SK-N-SH (cell line): ENCODE data around the gene PRKACB. TPM values are rescaled to one million over a fixed set of nuclear protein-coding genes. Genes with fewer than 3 reads are reported as not detected.

ENCODE experiments used
- CTCF ChIA-PET: fragments of 300-600, 350-600 bp; formaldehyde crosslinking; extraction: SDS; loops from one replicate; lab custom pipeline; 2021; lab: Yijun Ruan, JAX
- POLR2A ChIA-PET: fragments of 350-600 bp; sonication (Branson Sonifier 250); formaldehyde crosslinking; extraction: SDS; loops from one replicate; lab custom pipeline; 2020; ENCODE audit warnings: antibody characterized with exemption, inconsistent platforms; lab: Yijun Ruan, JAX
- DNase-seq: peaks from one replicate; pipeline ENCODE4 v3.0.0; 2012
- H2AFZ ChIP-seq: fragments of 200-600 bp; sonication (generic); 2 replicates; pipeline ENCODE4 v1.8.1; 2016; ENCODE audit warnings: antibody characterized with exemption, mild to moderate bottlenecking, low read depth
- H3F3A ChIP-seq: fragments of 200-600 bp; sonication (generic); replicated peaks from 2 replicates; pipeline ENCODE3; 2016; ENCODE audit warnings: antibody characterized with exemption, mild to moderate bottlenecking; ENCODE audit not compliant: insufficient read depth
- H3K27ac ChIP-seq, 2 experiments: fragments of 200-500 bp in 1 of 2; fragments of 200-600 bp in 1 of 2; sonication (Bioruptor generic) in 1 of 2; sonication (generic), shearing (Covaris generic) in 1 of 2; 2 replicates each; pipeline versions ENCODE4 v1.5.1 to v1.6.1; 2014 to 2016; ENCODE audit warnings: low read depth in 2 of 2, inconsistent platforms in 1 of 2, low read length in 1 of 2, mild to moderate bottlenecking in 1 of 2, mixed read lengths in 1 of 2
- H3K27me3 ChIP-seq: fragments of 200-600 bp; sonication (generic), shearing (Covaris generic); 2 replicates; pipeline ENCODE4 v1.6.1; 2016; ENCODE audit warnings: mixed run types; ENCODE audit not compliant: insufficient read depth
- H3K36me3 ChIP-seq, 2 experiments: fragments of 200-500 bp in 1 of 2; fragments of 200-600 bp in 1 of 2; sonication (Bioruptor generic) in 1 of 2; sonication (generic) in 1 of 2; replicated peaks in 1 of 2; 2 replicates each; pipeline versions ENCODE3 to v1.5.1; 2014 to 2016; ENCODE audit warnings: low read length in 1 of 2, mild to moderate bottlenecking in 1 of 2; ENCODE audit not compliant: insufficient read depth in 2 of 2, control insufficient read depth in 1 of 2
- H3K4me1 ChIP-seq, 2 experiments: fragments of 200-500 bp in 1 of 2; fragments of 200-600 bp in 1 of 2; sonication (Bioruptor generic) in 1 of 2; sonication (generic), shearing (Covaris generic) in 1 of 2; 2 replicates each; pipeline versions ENCODE4 v1.5.1 to v1.6.1; 2014 to 2016; ENCODE audit warnings: low read depth in 1 of 2, low read length in 1 of 2, mixed run types in 1 of 2; ENCODE audit not compliant: insufficient read depth in 2 of 2, control insufficient read depth in 1 of 2
- H3K4me2 ChIP-seq: fragments of 200-600 bp; sonication (generic), shearing (Covaris generic); 2 replicates; pipeline ENCODE4 v1.6.1; 2017; ENCODE audit warnings: mixed run types
- H3K4me3 ChIP-seq, 2 experiments: fragments of 200-500 bp in 1 of 2; fragments of 200-600 bp in 1 of 2; sonication (Bioruptor generic) in 1 of 2; sonication (generic), shearing (Covaris generic) in 1 of 2; 2 replicates each; pipeline versions ENCODE4 v1.5.1 to v1.8.1; 2014 to 2016; ENCODE audit warnings: low read depth in 2 of 2, inconsistent platforms in 1 of 2, low read length in 1 of 2, mild to moderate bottlenecking in 1 of 2, mixed read lengths in 1 of 2, moderate library complexity in 1 of 2
- H3K79me2 ChIP-seq: fragments of 200-600 bp; sonication (generic); 2 replicates; pipeline ENCODE4 v1.8.1; 2017; ENCODE audit warnings: mild to moderate bottlenecking; ENCODE audit not compliant: insufficient read depth
- H3K9ac ChIP-seq: fragments of 200-600 bp; sonication (generic); 2 replicates; pipeline ENCODE4 v1.6.1; 2017; ENCODE audit warnings: mixed run types
- H3K9me2 ChIP-seq: fragments of 200-600 bp; sonication (generic); 2 replicates; pipeline ENCODE4 v1.6.1; 2017; ENCODE audit warnings: mixed run types
- H3K9me3 ChIP-seq: fragments of 200-600 bp; sonication (generic); 2 replicates; pipeline ENCODE4 v1.6.1; 2017; ENCODE audit warnings: mixed run types, mild to moderate bottlenecking, moderate library complexity
- H4K20me1 ChIP-seq: fragments of 200-600 bp; sonication (generic); 2 replicates; pipeline ENCODE4 v1.6.1; 2017; ENCODE audit warnings: mild to moderate bottlenecking, mixed run types; ENCODE audit not compliant: insufficient read depth
- GABPA ChIP-seq: IDR thresholded peaks from 2 replicates; pipeline ENCODE4 v1.4.0; 2012; ENCODE audit warnings: low read depth, mild to moderate bottlenecking
- MEF2A ChIP-seq: IDR thresholded peaks from 2 replicates; pipeline ENCODE4 v1.4.0; 2012; ENCODE audit warnings: low read depth, borderline replicate concordance
- MXI1 ChIP-seq: IDR thresholded peaks from 2 replicates; pipeline ENCODE4 v1.6.1; 2012; ENCODE audit warnings: mild to moderate bottlenecking, low read depth, low read length, improper control_type of control experiment
- NRF1 ChIP-seq: IDR thresholded peaks from 2 replicates; pipeline ENCODE4 v1.6.1; 2012; ENCODE audit warnings: low read depth, mild to moderate bottlenecking, low read length
- RAD21 ChIP-seq: IDR thresholded peaks from 2 replicates; pipeline ENCODE4 v1.6.1; 2012; ENCODE audit warnings: mild to moderate bottlenecking, low read length
- SIN3A ChIP-seq: IDR thresholded peaks from 2 replicates; pipeline ENCODE4 v1.6.1; 2012; ENCODE audit warnings: low read depth, mild to moderate bottlenecking, low read length, moderate library complexity, borderline replicate concordance
- SMC3 ChIP-seq: IDR thresholded peaks from 2 replicates; pipeline ENCODE4 v1.6.1; 2012; ENCODE audit warnings: low read depth, low read length, improper control_type of control experiment
- TAF1 ChIP-seq: IDR thresholded peaks from 2 replicates; pipeline ENCODE4 v1.6.1; 2012; ENCODE audit warnings: low read depth, mild to moderate bottlenecking, low read length, moderate library complexity, borderline replicate concordance
- TEAD4 ChIP-seq: IDR thresholded peaks from 2 replicates; pipeline ENCODE4 v1.4.0; 2012; ENCODE audit warnings: mild to moderate bottlenecking, borderline replicate concordance; ENCODE audit not compliant: insufficient read depth
- USF2 ChIP-seq: fragments of 150-350 bp; IDR thresholded peaks from 2 replicates; pipeline ENCODE4 v1.6.1; 2017; ENCODE audit warnings: antibody characterized with exemption, low read length, low read depth, borderline replicate concordance
- YY1 ChIP-seq: IDR thresholded peaks from 2 replicates; pipeline ENCODE4 v1.4.0; 2012; ENCODE audit warnings: low read depth, mild to moderate bottlenecking
- WGBS: methylation state at CpG from one replicate; pipeline ENCODE4 v1.1.6; 2017; ENCODE audit warnings: low lambda C conversion rate; 5-methylcytosine and 5-hydroxymethylcytosine counted together
- polyA plus RNA-seq, 3 experiments: library from polyadenylated mRNA; depleted of rRNA; stranded (reverse); fragments of >200 nt; gene quantifications; 2 replicates each; pipeline ENCODE4 v1.2.3, GENCODE V29; 2012
- TF ChIP-seq, protein P1 (sequence below): fragments of 200-600 bp; sonication (generic); IDR thresholded peaks from 2 replicates; pipeline ENCODE4 v1.6.1; 2017; ENCODE audit warnings: antibody characterized with exemption, mild to moderate bottlenecking, moderate library complexity
- TF ChIP-seq, protein P2 (sequence below): IDR thresholded peaks from 2 replicates; pipeline ENCODE4 v1.6.1; 2012; ENCODE audit warnings: mild to moderate bottlenecking, low read depth, low read length, moderate library complexity
- TF ChIP-seq, protein P3 (sequence below): IDR thresholded peaks from 2 replicates; pipeline ENCODE4 v1.4.0; 2012; ENCODE audit warnings: low read depth

Gene PRKACB
- polyA plus RNA-seq, 1 of the 3 experiments (the other 2 are of a cell fraction): 7.5 TPM

GRCh38 chr1:84259989-84260388, 115.9 kb downstream of the PRKACB start:
- no peak overlapping the region for H3K9ac ChIP-seq
- POLR2A ChIA-PET: no interaction called here
- no peak overlapping the region for H3K4me3 ChIP-seq
- no peak overlapping the region for H2AFZ ChIP-seq
- H3K4me1 ChIP-seq: no peaks in the 10 kb centered on the region
- H3K4me2 ChIP-seq: no peak overlapping the region
- no peak for DNase-seq
- H3K79me2 ChIP-seq: no peaks in the 10 kb centered on the region
- WGBS: 63% methylated on average over 2 of the region's 2 CpGs
- no peaks in the 10 kb centered on the region for H3K9me2 ChIP-seq
- H4K20me1 ChIP-seq: no peaks in the 10 kb centered on the region
- no peak overlapping the region for H3K27ac ChIP-seq
- TF ChIP-seq TEAD4 (no peak), GABPA (no peak)
- H3K27me3 ChIP-seq: no peaks in the 10 kb centered on the region
- H3K36me3 ChIP-seq: no peaks in the 10 kb centered on the region
- CTCF ChIA-PET: interaction anchor here (0.8 kb wide), 1 partner anchor 174 kb away, joined by 3 read pairs; no protein-coding TSS in a partner anchor
- no peaks in the 10 kb centered on the region for H3F3A ChIP-seq
- no peaks in the 10 kb centered on the region for H3K9me3 ChIP-seq

GRCh38 chr1:84260852-84261518, 116.9 kb downstream of the PRKACB start:
- no peak for TF ChIP-seq USF2
- no peak for TF ChIP-seq TEAD4
- no peak for TF ChIP-seq TAF1
- no peak for TF ChIP-seq YY1
- TF ChIP-seq NRF1: no peak
- no peak for TF ChIP-seq MXI1
- no peak for TF ChIP-seq RAD21
- TF ChIP-seq SIN3A: no peak
- TF ChIP-seq, protein P1, sequence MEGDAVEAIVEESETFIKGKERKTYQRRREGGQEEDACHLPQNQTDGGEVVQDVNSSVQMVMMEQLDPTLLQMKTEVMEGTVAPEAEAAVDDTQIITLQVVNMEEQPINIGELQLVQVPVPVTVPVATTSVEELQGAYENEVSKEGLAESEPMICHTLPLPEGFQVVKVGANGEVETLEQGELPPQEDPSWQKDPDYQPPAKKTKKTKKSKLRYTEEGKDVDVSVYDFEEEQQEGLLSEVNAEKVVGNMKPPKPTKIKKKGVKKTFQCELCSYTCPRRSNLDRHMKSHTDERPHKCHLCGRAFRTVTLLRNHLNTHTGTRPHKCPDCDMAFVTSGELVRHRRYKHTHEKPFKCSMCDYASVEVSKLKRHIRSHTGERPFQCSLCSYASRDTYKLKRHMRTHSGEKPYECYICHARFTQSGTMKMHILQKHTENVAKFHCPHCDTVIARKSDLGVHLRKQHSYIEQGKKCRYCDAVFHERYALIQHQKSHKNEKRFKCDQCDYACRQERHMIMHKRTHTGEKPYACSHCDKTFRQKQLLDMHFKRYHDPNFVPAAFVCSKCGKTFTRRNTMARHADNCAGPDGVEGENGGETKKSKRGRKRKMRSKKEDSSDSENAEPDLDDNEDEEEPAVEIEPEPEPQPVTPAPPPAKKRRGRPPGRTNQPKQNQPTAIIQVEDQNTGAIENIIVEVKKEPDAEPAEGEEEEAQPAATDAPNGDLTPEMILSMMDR: no peak
- TF ChIP-seq, protein P2, sequence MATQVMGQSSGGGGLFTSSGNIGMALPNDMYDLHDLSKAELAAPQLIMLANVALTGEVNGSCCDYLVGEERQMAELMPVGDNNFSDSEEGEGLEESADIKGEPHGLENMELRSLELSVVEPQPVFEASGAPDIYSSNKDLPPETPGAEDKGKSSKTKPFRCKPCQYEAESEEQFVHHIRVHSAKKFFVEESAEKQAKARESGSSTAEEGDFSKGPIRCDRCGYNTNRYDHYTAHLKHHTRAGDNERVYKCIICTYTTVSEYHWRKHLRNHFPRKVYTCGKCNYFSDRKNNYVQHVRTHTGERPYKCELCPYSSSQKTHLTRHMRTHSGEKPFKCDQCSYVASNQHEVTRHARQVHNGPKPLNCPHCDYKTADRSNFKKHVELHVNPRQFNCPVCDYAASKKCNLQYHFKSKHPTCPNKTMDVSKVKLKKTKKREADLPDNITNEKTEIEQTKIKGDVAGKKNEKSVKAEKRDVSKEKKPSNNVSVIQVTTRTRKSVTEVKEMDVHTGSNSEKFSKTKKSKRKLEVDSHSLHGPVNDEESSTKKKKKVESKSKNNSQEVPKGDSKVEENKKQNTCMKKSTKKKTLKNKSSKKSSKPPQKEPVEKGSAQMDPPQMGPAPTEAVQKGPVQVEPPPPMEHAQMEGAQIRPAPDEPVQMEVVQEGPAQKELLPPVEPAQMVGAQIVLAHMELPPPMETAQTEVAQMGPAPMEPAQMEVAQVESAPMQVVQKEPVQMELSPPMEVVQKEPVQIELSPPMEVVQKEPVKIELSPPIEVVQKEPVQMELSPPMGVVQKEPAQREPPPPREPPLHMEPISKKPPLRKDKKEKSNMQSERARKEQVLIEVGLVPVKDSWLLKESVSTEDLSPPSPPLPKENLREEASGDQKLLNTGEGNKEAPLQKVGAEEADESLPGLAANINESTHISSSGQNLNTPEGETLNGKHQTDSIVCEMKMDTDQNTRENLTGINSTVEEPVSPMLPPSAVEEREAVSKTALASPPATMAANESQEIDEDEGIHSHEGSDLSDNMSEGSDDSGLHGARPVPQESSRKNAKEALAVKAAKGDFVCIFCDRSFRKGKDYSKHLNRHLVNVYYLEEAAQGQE: no peak
- no peak for TF ChIP-seq MEF2A
- TF ChIP-seq SMC3: no peak
- TF ChIP-seq, protein P3, sequence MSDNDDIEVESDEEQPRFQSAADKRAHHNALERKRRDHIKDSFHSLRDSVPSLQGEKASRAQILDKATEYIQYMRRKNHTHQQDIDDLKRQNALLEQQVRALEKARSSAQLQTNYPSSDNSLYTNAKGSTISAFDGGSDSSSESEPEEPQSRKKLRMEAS: no peak
- ChIA-PET CTCF (no interaction called here), POLR2A (no interaction called here)
- no peak overlapping the region for H3K4me3 ChIP-seq
- no peaks in the 10 kb centered on the region for H3F3A ChIP-seq
- H3K9ac ChIP-seq: no peak overlapping the region
- WGBS: 49% methylated on average over 3 of the region's 3 CpGs
- H3K36me3 ChIP-seq: no peaks in the 10 kb centered on the region
- H3K27me3 ChIP-seq: no peaks in the 10 kb centered on the region
- no peaks in the 10 kb centered on the region for H3K9me3 ChIP-seq
- no peak overlapping the region for H3K4me2 ChIP-seq
- no peak for DNase-seq
- H3K79me2 ChIP-seq: no peaks in the 10 kb centered on the region
- no peaks in the 10 kb centered on the region for H3K4me1 ChIP-seq
- no peak overlapping the region for H2AFZ ChIP-seq
- no peak overlapping the region for H3K27ac ChIP-seq
- H3K9me2 ChIP-seq: no peaks in the 10 kb centered on the region
- no peaks in the 10 kb centered on the region for H4K20me1 ChIP-seq
